ENCODE results near the gene DSG2. TPM values are rescaled to one million over a fixed set of nuclear protein-coding genes. Genes with fewer than 3 reads are reported as not detected.

Gene DSG2
- 3.4 and 5.9 TPM in 2 replicates for total RNA-seq

DNA sequence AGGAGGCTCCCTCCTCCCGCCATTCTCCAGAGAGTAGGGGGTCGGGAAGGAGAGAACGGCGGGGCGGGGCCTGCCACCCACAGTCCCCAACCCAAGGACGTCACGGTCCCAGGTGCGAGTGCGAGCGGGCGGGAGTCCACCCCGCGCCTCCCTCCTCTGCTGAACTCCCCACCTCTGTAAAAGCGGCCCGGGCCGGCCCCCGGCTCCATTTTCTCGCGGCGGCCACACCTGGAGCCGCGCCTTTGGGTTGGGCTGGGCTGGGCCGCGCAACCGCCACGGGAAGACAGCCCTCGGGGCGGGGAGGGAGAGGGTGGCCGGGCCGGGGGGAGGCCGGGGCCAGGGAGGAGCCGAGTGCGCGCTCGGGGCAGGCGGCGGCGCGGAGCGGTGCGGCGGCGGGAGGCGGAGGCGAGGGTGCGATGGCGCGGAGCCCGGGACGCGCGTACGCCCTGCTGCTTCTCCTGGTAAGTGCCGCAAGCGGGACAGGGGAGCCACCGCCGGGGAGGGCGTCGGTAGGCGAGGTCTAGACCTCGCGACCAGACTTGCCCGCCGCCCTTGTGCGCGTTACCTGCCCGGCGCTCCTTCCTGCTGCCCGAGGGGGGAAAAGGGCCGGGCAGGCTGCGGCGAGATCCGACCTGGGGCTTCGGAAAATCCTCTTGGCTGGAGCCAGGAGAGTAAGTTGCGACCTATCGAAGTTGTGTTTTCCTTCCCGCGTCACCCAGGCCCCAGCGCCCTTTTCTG, at the start of gene DSG2:
Gene DSG2, plus strand, starts transcription at position 342 of the 738 bp plus-strand sequence. Its CDS starts 75 bp downstream, at position 417.

DNA sequence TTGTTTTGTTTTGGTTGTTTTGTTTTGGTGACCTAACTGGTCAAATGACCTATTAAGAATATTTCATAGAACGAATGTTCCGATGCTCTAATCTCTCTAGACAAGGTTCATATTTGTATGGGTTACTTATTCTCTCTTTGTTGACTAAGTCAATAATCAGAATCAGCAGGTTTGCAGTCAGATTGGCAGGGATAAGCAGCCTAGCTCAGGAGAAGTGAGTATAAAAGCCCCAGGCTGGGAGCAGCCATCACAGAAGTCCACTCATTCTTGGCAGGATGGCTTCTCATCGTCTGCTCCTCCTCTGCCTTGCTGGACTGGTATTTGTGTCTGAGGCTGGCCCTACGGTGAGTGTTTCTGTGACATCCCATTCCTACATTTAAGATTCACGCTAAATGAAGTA, 93.7 kb downstream of the DSG2 start, which contains the start of gene TTR:
Gene TTR, plus strand, starts transcription at position 250 of the 400 bp plus-strand sequence. Its CDS starts 26 bp downstream, at position 276.

Other genes with a start within 250 kb of the DSG2 start
- gene DSG1, start 180.0 kb upstream of the DSG2 start, total RNA-seq: not detected in 2 replicates
- gene DSG4, start 121.4 kb upstream of the DSG2 start, total RNA-seq: not detected in 2 replicates
- under 0.01 TPM in 2 replicates for gene DSG3, start 50.4 kb upstream of the DSG2 start, total RNA-seq
- gene TTR, start 93.7 kb downstream of the DSG2 start, total RNA-seq: not detected in 2 replicates
- 1.9 and 7.0 TPM in 2 replicates for gene B4GALT6, start 186.4 kb downstream of the DSG2 start, total RNA-seq